Measurements from ENCODE around the gene NME7. TPM values are rescaled to one million over a fixed set of nuclear protein-coding genes. Genes with fewer than 3 reads are reported as not detected.

The NME7 gene
- polyA plus RNA-seq, 1 of the 3 experiments (the other 2 are of a cell fraction): 13.7 TPM

DNA sequence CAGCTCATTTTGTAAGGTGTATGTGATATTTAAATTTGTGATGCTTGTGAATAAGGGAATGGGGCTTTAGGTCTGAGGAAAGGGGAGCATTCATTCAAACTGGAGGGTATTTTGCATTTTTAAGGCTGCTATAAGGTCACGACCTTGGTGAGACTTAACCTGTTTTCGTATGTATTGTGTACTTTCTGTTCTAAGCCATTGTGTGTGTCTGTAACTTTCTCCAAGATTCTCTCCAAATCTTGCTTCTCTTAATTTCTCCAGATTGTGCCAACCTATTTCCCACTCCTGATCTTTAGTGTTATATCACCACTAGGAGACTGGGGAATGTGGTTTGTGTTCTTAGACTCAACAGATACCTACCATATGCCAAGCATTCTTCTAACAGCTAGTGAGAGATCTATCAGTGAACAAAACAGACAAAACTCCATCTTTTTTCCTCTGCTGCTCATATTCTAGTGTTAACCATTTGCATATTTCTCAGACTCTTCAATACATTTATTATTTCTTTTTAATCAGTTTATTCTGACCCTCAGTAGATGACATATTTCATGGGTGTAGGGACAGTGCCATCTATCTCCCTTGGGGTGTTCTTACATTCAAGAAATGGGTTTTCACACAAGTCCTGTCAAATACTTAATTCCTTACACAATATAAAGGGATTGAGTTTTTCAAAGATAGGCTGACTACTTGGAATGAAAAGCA, 233.6 kb downstream of the NME7 start:
- no peaks in the 10 kb centered on the region for H3K9me2 ChIP-seq
- no peaks in the 10 kb centered on the region for H3K27me3 ChIP-seq (ENCODE audit: insufficient read depth)
- ChIA-PET POLR2A (no interaction called here), CTCF (interaction anchor here (0.6 to 2.5 kb wide), 3 partner anchors 13 to 530 kb away, joined by 3 to 8 read pairs (median 8); no protein-coding TSS in a partner anchor)
- no peak overlapping the region for H2AFZ ChIP-seq (ENCODE audit: low read depth)
- peak overlapping the region in 1 of 2 experiments; percentile 68; a peak in 2 of 4 replicates for H3K27ac ChIP-seq (ENCODE audit: low read depth in 2 of 2, low read length in 1 of 2)
- H3K9ac ChIP-seq: no peak overlapping the region
- H3K4me3 ChIP-seq (ENCODE audit: low read depth in 2 of 2, low read length in 1 of 2): no peak overlapping the region
- DNase-seq: no peak
- peaks cover 10% of the 10 kb centered on the region for H3F3A ChIP-seq (replicated peaks; ENCODE audit: insufficient read depth)
- WGBS (ENCODE audit: low lambda C conversion rate): 89% methylated on average over 2 of the region's 2 CpGs
- H3K4me2 ChIP-seq: no peak overlapping the region
- H3K36me3 ChIP-seq (replicated peaks in 1 of 2; ENCODE audit: control insufficient read depth in 1 of 2, insufficient read depth in 2 of 2, low read length in 1 of 2): peaks cover 44 to 65% of the 10 kb centered on the region in 2 experiments
- peaks cover 0 to 5% of the 10 kb centered on the region in 2 experiments; a peak in 2 of 4 replicates for H3K4me1 ChIP-seq (ENCODE audit: control insufficient read depth in 1 of 2, insufficient read depth in 2 of 2, low read depth in 1 of 2, low read length in 1 of 2)
- no peaks in the 10 kb centered on the region for H3K9me3 ChIP-seq
- no peaks in the 10 kb centered on the region for H4K20me1 ChIP-seq (ENCODE audit: insufficient read depth)
- TF ChIP-seq RAD21 (IDR thresholded peaks at IDR 0.05; ENCODE audit: low read length): peak; percentile 58
- no peak for TF ChIP-seq RXRA (IDR thresholded peaks at IDR 0.05; ENCODE audit: borderline replicate concordance, low read depth)
- TF ChIP-seq SMC3 (IDR thresholded peaks at IDR 0.05; ENCODE audit: low read depth, low read length): no peak
- TF ChIP-seq, protein P1, sequence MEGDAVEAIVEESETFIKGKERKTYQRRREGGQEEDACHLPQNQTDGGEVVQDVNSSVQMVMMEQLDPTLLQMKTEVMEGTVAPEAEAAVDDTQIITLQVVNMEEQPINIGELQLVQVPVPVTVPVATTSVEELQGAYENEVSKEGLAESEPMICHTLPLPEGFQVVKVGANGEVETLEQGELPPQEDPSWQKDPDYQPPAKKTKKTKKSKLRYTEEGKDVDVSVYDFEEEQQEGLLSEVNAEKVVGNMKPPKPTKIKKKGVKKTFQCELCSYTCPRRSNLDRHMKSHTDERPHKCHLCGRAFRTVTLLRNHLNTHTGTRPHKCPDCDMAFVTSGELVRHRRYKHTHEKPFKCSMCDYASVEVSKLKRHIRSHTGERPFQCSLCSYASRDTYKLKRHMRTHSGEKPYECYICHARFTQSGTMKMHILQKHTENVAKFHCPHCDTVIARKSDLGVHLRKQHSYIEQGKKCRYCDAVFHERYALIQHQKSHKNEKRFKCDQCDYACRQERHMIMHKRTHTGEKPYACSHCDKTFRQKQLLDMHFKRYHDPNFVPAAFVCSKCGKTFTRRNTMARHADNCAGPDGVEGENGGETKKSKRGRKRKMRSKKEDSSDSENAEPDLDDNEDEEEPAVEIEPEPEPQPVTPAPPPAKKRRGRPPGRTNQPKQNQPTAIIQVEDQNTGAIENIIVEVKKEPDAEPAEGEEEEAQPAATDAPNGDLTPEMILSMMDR (IDR thresholded peaks at IDR 0.05): peak; percentile 46
- no peak for TF ChIP-seq TCF12 (IDR thresholded peaks at IDR 0.05)
- H3K79me2 ChIP-seq (ENCODE audit: insufficient read depth): peaks cover 6% of the 10 kb centered on the region; the same call in 1 of the 2 replicates

DNA sequence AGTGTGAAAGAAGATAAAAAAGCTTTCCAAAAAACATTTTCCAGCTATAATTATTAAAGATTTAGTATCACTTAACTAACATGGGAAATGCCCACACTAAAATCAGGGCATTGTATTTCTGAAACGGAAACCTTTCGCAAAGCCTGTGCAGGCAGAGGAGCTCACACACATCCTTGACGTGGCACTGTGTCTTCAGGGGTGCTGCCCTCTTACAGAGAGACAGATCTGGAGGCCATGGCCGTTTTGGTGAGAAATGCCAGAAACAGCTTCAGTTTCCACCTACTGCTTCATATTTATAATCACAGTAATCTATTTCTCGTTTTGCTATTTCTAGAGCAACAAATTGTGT, 234.4 kb downstream of the NME7 start:
- ChIA-PET POLR2A (no interaction called here), CTCF (interaction anchor here (1.7 to 2.5 kb wide), 2 partner anchors 21 to 530 kb away, joined by 8 read pairs; no protein-coding TSS in a partner anchor)
- peak overlapping the region in 1 of 2 experiments; percentile 34; a peak in 2 of 4 replicates for H3K27ac ChIP-seq (ENCODE audit: low read depth in 2 of 2, low read length in 1 of 2)
- H3K9ac ChIP-seq: no peak overlapping the region
- no peak for DNase-seq
- no peaks in the 10 kb centered on the region for H3K9me3 ChIP-seq
- H4K20me1 ChIP-seq (ENCODE audit: insufficient read depth): no peaks in the 10 kb centered on the region
- H3K36me3 ChIP-seq (replicated peaks in 1 of 2; ENCODE audit: control insufficient read depth in 1 of 2, insufficient read depth in 2 of 2, low read length in 1 of 2): peaks cover 51 to 72% of the 10 kb centered on the region in 2 experiments
- H3K4me1 ChIP-seq (ENCODE audit: control insufficient read depth in 1 of 2, insufficient read depth in 2 of 2, low read depth in 1 of 2, low read length in 1 of 2): peaks cover 0 to 5% of the 10 kb centered on the region in 2 experiments; a peak in 2 of 4 replicates
- no peak overlapping the region for H3K4me2 ChIP-seq
- no peaks in the 10 kb centered on the region for H3K9me2 ChIP-seq
- no peak overlapping the region for H3K4me3 ChIP-seq (ENCODE audit: low read depth in 2 of 2, low read length in 1 of 2)
- 91% methylated on average over 5 of the region's 5 CpGs for WGBS (ENCODE audit: low lambda C conversion rate)
- no peaks in the 10 kb centered on the region for H3K27me3 ChIP-seq (ENCODE audit: insufficient read depth)
- no peak overlapping the region for H2AFZ ChIP-seq (ENCODE audit: low read depth)
- peaks cover 15% of the 10 kb centered on the region for H3F3A ChIP-seq (replicated peaks; ENCODE audit: insufficient read depth)
- H3K79me2 ChIP-seq (ENCODE audit: insufficient read depth): peaks cover 6% of the 10 kb centered on the region; the same call in 1 of the 2 replicates
- no peak for TF ChIP-seq FOXJ3 (CRISPR knock-in tag; IDR thresholded peaks at IDR 0.05)
- TF ChIP-seq, protein P2, sequence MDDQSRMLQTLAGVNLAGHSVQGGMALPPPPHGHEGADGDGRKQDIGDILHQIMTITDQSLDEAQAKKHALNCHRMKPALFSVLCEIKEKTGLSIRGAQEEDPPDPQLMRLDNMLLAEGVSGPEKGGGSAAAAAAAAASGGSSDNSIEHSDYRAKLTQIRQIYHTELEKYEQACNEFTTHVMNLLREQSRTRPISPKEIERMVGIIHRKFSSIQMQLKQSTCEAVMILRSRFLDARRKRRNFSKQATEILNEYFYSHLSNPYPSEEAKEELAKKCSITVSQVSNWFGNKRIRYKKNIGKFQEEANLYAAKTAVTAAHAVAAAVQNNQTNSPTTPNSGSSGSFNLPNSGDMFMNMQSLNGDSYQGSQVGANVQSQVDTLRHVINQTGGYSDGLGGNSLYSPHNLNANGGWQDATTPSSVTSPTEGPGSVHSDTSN (IDR thresholded peaks at IDR 0.05): no peak
- TF ChIP-seq TAF1 (IDR thresholded peaks at IDR 0.05; ENCODE audit: borderline replicate concordance, low read depth, low read length): no peak
- TF ChIP-seq TCF12 (IDR thresholded peaks at IDR 0.05): no peak
- TF ChIP-seq RCOR1 (IDR thresholded peaks at IDR 0.05; ENCODE audit: low read length): no peak
- TF ChIP-seq, protein P3, sequence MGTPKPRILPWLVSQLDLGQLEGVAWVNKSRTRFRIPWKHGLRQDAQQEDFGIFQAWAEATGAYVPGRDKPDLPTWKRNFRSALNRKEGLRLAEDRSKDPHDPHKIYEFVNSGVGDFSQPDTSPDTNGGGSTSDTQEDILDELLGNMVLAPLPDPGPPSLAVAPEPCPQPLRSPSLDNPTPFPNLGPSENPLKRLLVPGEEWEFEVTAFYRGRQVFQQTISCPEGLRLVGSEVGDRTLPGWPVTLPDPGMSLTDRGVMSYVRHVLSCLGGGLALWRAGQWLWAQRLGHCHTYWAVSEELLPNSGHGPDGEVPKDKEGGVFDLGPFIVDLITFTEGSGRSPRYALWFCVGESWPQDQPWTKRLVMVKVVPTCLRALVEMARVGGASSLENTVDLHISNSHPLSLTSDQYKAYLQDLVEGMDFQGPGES (IDR thresholded peaks at IDR 0.05; ENCODE audit: low read depth, low read length): no peak
- TF ChIP-seq, protein P1 (IDR thresholded peaks at IDR 0.05): no peak
- TF ChIP-seq, protein P4, sequence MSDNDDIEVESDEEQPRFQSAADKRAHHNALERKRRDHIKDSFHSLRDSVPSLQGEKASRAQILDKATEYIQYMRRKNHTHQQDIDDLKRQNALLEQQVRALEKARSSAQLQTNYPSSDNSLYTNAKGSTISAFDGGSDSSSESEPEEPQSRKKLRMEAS (IDR thresholded peaks at IDR 0.05; ENCODE audit: low read depth): no peak
- TF ChIP-seq SIN3A (IDR thresholded peaks at IDR 0.05; ENCODE audit: borderline replicate concordance, low read depth, low read length): no peak
- no peak for TF ChIP-seq RAD21 (IDR thresholded peaks at IDR 0.05; ENCODE audit: low read length)
- no peak for TF ChIP-seq ELF1 (IDR thresholded peaks at IDR 0.05)
- no peak for TF ChIP-seq RXRA (IDR thresholded peaks at IDR 0.05; ENCODE audit: borderline replicate concordance, low read depth)
- no peak for TF ChIP-seq FOSL2 (IDR thresholded peaks at IDR 0.05; ENCODE audit: borderline replicate concordance, low read depth)
- TF ChIP-seq GATA2 (CRISPR knock-in tag; IDR thresholded peaks at IDR 0.05): no peak
- TF ChIP-seq, protein P5, sequence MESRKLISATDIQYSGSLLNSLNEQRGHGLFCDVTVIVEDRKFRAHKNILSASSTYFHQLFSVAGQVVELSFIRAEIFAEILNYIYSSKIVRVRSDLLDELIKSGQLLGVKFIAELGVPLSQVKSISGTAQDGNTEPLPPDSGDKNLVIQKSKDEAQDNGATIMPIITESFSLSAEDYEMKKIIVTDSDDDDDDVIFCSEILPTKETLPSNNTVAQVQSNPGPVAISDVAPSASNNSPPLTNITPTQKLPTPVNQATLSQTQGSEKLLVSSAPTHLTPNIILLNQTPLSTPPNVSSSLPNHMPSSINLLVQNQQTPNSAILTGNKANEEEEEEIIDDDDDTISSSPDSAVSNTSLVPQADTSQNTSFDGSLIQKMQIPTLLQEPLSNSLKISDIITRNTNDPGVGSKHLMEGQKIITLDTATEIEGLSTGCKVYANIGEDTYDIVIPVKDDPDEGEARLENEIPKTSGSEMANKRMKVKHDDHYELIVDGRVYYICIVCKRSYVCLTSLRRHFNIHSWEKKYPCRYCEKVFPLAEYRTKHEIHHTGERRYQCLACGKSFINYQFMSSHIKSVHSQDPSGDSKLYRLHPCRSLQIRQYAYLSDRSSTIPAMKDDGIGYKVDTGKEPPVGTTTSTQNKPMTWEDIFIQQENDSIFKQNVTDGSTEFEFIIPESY (IDR thresholded peaks at IDR 0.05; ENCODE audit: borderline replicate concordance, low read depth): no peak
- no peak for TF ChIP-seq YY1 (IDR thresholded peaks at IDR 0.05; ENCODE audit: low read depth)

All from SK-N-SH (cell line).